Sigmoid colon (tissue), 7 donors: ENCODE measurements around the gene TSPEAR. TPM values are rescaled to one million over a fixed set of nuclear protein-coding genes. Genes with fewer than 3 reads are reported as not detected.

Experiments
- DNase-seq: peaks from one replicate; pipeline ENCODE4 v3.0.0-alpha.2; 2019
- H3K27ac ChIP-seq, 4 donors: fragments of 200-600 bp; sonication (generic); one replicate each; pipeline ENCODE4 v1.5.1; 2016 to 2019; ENCODE audit warnings: mild to moderate bottlenecking in 1 of 4
- H3K27me3 ChIP-seq, 3 donors: fragments of 200-600 bp; sonication (generic); one replicate each; pipeline ENCODE4 v1.5.1; 2019; ENCODE audit warnings: mild to moderate bottlenecking in 1 of 3
- H3K36me3 ChIP-seq, 4 donors: fragments of 200-600 bp; sonication (generic); one replicate each; pipeline ENCODE4 v1.5.1; 2016 to 2019
- H3K4me1 ChIP-seq, 4 donors: fragments of 200-600 bp; sonication (generic); one replicate each; pipeline ENCODE4 v1.5.1; 2017 to 2019
- H3K4me3 ChIP-seq, 4 donors: fragments of 200-600 bp; sonication (generic); one replicate each; pipeline ENCODE4 v1.5.1; 2017 to 2019; ENCODE audit warnings: mild to moderate bottlenecking in 2 of 4, moderate library complexity in 1 of 4
- H3K9me3 ChIP-seq, 4 donors: fragments of 200-600 bp in 3 of 4; sonication (generic) in 3 of 4; one replicate each; pipeline versions ENCODE4 v1.5.1 to v1.6.1; 2013 to 2019
- CTCF ChIP-seq, 4 experiments: fragments of 450-650 bp in 3 of 4; fragments of 200-600 bp in 1 of 4; IDR thresholded peaks; one replicate each; pipeline ENCODE4 v1.5.1; 2016 to 2019; ENCODE audit warnings: antibody characterized with exemption in 4 of 4, mild to moderate bottlenecking in 3 of 4, moderate library complexity in 2 of 4
- EP300 ChIP-seq, 4 donors: sonication (generic); formaldehyde crosslinking; IDR thresholded peaks; one replicate each; pipeline ENCODE4 v1.6.1; 2017; ENCODE audit warnings: antibody characterized with exemption in 4 of 4
- POLR2A ChIP-seq, 2 donors: fragments of 450-650 bp; IDR thresholded peaks; one replicate each; pipeline ENCODE4 v1.6.1; 2016; ENCODE audit warnings: antibody characterized with exemption in 2 of 2, mild to moderate bottlenecking in 2 of 2, moderate library complexity in 2 of 2
- POLR2AphosphoS5 ChIP-seq, 4 donors: sonication (generic); formaldehyde crosslinking; IDR thresholded peaks; one replicate each; pipeline ENCODE4 v1.6.1; 2017; ENCODE audit warnings: antibody characterized with exemption in 4 of 4
- WGBS, 2 donors: extraction: QIAGEN DNeasy Blood & Tissue Kit; methylation state at CpG; one replicate each; pipeline ENCODE4 v1.1.7; 2013; 5-methylcytosine and 5-hydroxymethylcytosine counted together
- intact Hi-C: fragments of 100-400 bp; cut with DNase I; formaldehyde crosslinking; loops from one replicate; pipeline ENCODE4 v1.15.1; 2023
- polyA plus RNA-seq, 3 donors: library from polyadenylated mRNA; stranded (reverse); fragments of 200-250 nt; gene quantifications; one replicate each; pipeline ENCODE4 v1.2.3, GENCODE V29; 2013
- total RNA-seq, 4 donors: library from RNA; depleted of rRNA; stranded (reverse); fragments of >200 nt; gene quantifications; one replicate each; pipeline ENCODE4 v1.1.0, GENCODE V29; 2016
- donor health status: healthy with polysubstance abuse.
- donor health status: Bipolar disorder and iron deficiency.
- donor health status: healthy.

Gene TSPEAR
- total and polyA plus RNA-seq, 7 donors = under 0.01 to 0.20 TPM; not detected in 5

GRCh38 chr21:44708213-44708865, 3.0 kb downstream of the TSPEAR start:
- Histone ChIP-seq H3K4me3 (no peak overlapping the region), H3K27ac (no peak overlapping the region), H3K27me3 (peaks cover 44 to 90% (median 86%) of the 10 kb centered on the region in 3 donors), H3K36me3 (no peaks in the 10 kb centered on the region), H3K4me1 (peaks cover 0 to 17% (median 8%) of the 10 kb centered on the region in 4 donors), H3K9me3 (no peaks in the 10 kb centered on the region)
- no peak for TF ChIP-seq POLR2A (IDR thresholded peaks at IDR 0.05)
- no peak for TF ChIP-seq EP300 (IDR thresholded peaks at IDR 0.05)
- TF ChIP-seq CTCF (IDR thresholded peaks at IDR 0.05) = no peak
- no peak for TF ChIP-seq POLR2AphosphoS5 (IDR thresholded peaks at IDR 0.05)
- WGBS, 2 donors = 4 to 6% methylated on average over 13 of the region's 13 CpGs
- intact Hi-C loops = no loop called here
- DNase-seq = no peak

GRCh38 chr21:44706706-44707581, 4.4 kb downstream of the TSPEAR start:
- Histone ChIP-seq H3K27me3 (peaks cover 38 to 90% (median 79%) of the 10 kb centered on the region in 3 donors), H3K4me1 (peaks cover 0 to 17% (median 8%) of the 10 kb centered on the region in 4 donors), H3K27ac (no peak overlapping the region), H3K9me3 (no peaks in the 10 kb centered on the region), H3K36me3 (no peaks in the 10 kb centered on the region), H3K4me3 (no peak overlapping the region)
- 9 to 26% methylated on average over 46 of the region's 46 CpGs for WGBS, 2 donors
- DNase-seq = no peak
- intact Hi-C loops = no loop called here
- no peak for TF ChIP-seq POLR2AphosphoS5 (IDR thresholded peaks at IDR 0.05)
- TF ChIP-seq POLR2A (IDR thresholded peaks at IDR 0.05) = no peak
- no peak for TF ChIP-seq EP300 (IDR thresholded peaks at IDR 0.05)
- no peak for TF ChIP-seq CTCF (IDR thresholded peaks at IDR 0.05)

- peaks cover 32 to 90% (median 74%) of the 10 kb centered on the region in 3 donors for H3K27me3 ChIP-seq
- no peak overlapping the region for H3K4me3 ChIP-seq
- no peaks in the 10 kb centered on the region for H3K36me3 ChIP-seq
- no peak for TF ChIP-seq POLR2A (IDR thresholded peaks at IDR 0.05)
- no peak for TF ChIP-seq EP300 (IDR thresholded peaks at IDR 0.05)
- no peak for TF ChIP-seq POLR2AphosphoS5 (IDR thresholded peaks at IDR 0.05)
- no peak for TF ChIP-seq CTCF (IDR thresholded peaks at IDR 0.05)
- H3K4me1 ChIP-seq = peaks cover 0 to 12% (median 8%) of the 10 kb centered on the region in 4 donors
- no peaks in the 10 kb centered on the region for H3K9me3 ChIP-seq
- H3K27ac ChIP-seq = no peak overlapping the region
- WGBS, 2 donors = 13 to 38% methylated on average over 54 of the region's 54 CpGs
- intact Hi-C loops = no loop called here
- no peak for DNase-seq
These were observed 5.2 kb downstream of the TSPEAR start for GRCh38 chr21:44706026-44706705.

- no peaks in the 10 kb centered on the region for H3K36me3 ChIP-seq
- no peak for TF ChIP-seq POLR2AphosphoS5 (IDR thresholded peaks at IDR 0.05)
- TF ChIP-seq POLR2A (IDR thresholded peaks at IDR 0.05) = no peak
- TF ChIP-seq EP300 (IDR thresholded peaks at IDR 0.05) = no peak
- TF ChIP-seq CTCF (IDR thresholded peaks at IDR 0.05) = no peak
- peak; percentile 34 for DNase-seq
- peaks cover 0 to 5% (median 4%) of the 10 kb centered on the region in 4 donors for H3K4me1 ChIP-seq
- 27 to 43% methylated on average over 13 of the region's 13 CpGs for WGBS, 2 donors
- no peak overlapping the region for H3K27ac ChIP-seq
- no peaks in the 10 kb centered on the region for H3K9me3 ChIP-seq
- intact Hi-C loops = no loop called here
- no peak overlapping the region for H3K4me3 ChIP-seq
- peaks cover 27 to 90% (median 74%) of the 10 kb centered on the region in 3 donors for H3K27me3 ChIP-seq
These were observed 6.8 kb downstream of the TSPEAR start for GRCh38 chr21:44704636-44705001.
